ENCODE results near the gene EGFR.

Gene EGFR

DNA sequence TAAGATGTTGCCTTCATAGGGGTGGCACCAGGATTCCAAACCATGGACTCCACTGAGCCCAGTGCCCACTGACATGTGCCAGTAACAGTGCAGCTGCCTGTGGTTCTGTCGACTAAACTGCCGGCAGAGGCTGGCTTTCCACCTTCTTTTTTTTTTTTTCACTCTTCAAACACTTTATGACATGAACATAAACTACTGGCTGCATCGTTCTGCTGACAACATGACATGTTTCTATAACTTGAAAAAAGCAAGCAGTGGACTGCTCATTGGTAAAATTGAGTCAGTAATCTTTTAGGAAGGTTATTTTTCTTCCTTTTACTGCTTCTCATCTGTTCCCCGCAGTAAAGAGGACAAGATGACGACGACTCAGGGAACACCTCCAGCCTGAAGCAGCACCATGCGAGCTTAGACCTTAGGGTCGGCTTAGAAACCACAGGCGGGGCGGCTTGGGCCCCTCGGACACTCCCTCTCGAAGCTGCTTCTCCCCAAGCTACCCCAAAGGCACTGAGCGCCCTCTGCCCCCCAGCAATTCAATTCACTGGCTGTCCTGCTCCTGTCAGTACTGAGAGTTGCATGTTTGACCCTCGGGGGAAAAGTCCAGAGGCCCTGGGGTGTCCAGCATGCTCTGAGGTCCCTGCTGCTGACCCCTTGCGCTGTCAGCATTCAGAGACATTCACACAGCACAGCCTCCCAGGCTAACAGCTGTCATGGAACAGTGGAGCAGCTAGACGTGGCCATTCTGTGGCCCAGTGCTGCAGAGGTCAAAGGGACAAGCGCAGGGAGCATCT is 112.5 kb downstream of the EGFR start:
- DNase-seq (ENCODE audit: extremely low read depth, low read depth): no peak
- TF ChIP-seq, protein P1, sequence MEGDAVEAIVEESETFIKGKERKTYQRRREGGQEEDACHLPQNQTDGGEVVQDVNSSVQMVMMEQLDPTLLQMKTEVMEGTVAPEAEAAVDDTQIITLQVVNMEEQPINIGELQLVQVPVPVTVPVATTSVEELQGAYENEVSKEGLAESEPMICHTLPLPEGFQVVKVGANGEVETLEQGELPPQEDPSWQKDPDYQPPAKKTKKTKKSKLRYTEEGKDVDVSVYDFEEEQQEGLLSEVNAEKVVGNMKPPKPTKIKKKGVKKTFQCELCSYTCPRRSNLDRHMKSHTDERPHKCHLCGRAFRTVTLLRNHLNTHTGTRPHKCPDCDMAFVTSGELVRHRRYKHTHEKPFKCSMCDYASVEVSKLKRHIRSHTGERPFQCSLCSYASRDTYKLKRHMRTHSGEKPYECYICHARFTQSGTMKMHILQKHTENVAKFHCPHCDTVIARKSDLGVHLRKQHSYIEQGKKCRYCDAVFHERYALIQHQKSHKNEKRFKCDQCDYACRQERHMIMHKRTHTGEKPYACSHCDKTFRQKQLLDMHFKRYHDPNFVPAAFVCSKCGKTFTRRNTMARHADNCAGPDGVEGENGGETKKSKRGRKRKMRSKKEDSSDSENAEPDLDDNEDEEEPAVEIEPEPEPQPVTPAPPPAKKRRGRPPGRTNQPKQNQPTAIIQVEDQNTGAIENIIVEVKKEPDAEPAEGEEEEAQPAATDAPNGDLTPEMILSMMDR (IDR thresholded peaks at IDR 0.05; ENCODE audit: low read depth, low read length, missing control alignments): no peak

DNA sequence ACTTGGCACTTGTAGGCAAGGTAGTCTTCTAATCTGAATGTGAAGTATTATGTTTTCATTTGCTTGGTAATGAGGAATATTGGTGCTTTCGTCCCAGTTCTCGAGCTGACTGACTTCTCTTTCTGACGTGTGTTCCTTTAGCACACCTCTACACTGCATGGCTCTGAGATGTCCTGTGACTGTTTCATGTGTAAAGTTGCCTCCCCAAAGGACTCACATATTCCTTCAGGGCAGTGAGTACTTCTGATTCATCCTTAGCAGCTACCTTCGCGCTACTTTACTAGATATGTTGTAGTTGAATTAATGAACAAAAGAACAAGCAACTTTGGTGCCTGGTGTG is 113.7 kb downstream of the EGFR start:
- TF ChIP-seq, protein P1 (IDR thresholded peaks at IDR 0.05; ENCODE audit: low read depth, low read length, missing control alignments): no peak
- no peak overlapping the region for H3K4me3 ChIP-seq (replicated peaks; ENCODE audit: low read depth, low read length)

More for the DNA sequence above, 112.5 kb downstream of the EGFR start:
- H3K4me3 ChIP-seq (replicated peaks; ENCODE audit: low read depth, low read length): no peak overlapping the region

DNA sequence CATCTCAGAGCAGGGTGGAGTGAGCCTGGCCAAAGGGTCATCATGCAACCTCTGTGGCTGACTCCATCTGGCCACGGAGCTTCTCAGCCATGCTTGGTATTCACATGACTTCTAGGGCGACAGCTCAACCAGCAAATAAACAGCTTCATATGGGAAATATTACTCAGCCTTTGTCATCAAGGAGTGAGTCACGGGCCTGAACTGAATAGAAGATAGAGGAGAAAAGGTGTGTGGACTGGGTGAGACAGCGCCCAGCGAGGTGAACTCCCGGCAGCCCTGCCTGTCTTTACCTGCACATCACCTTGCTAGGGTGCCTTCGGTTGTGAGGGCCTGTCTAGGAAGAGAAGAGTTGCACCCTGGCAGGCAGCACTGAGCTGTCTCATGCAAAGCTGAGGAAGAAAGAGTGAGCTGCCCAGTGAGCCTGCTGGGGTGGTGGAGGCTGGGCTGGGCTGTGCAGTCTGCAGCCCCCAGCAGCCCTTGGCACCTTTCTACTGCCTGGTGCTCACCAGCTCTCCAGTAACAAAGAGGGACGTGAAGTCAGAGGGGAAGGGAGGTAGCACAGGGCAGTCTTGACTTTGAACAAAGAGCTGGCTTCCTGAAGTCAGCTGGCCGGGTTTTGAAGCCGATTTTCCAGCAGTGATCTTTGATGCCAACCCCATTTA is 114.2 kb downstream of the EGFR start:
- TF ChIP-seq, protein P1 (IDR thresholded peaks at IDR 0.05; ENCODE audit: low read depth, low read length, missing control alignments): no peak

More for the DNA sequence above, 113.7 kb downstream of the EGFR start:
- no peak for DNase-seq (ENCODE audit: extremely low read depth, low read depth)

GRCh38 chr7:55133630-55134358 is 115.0 kb downstream of the EGFR start:
- TF ChIP-seq, protein P1 (IDR thresholded peaks at IDR 0.05; ENCODE audit: low read depth, low read length, missing control alignments): no peak
- peak overlapping the region; percentile 24 for H3K4me3 ChIP-seq (replicated peaks; ENCODE audit: low read depth, low read length)
- peak; percentile 95 for DNase-seq (ENCODE audit: extremely low read depth, low read depth)

More for the DNA sequence above, 114.2 kb downstream of the EGFR start:
- H3K4me3 ChIP-seq (replicated peaks; ENCODE audit: low read depth, low read length): peak overlapping the region; percentile 24
- peak; percentile 98 for DNase-seq (ENCODE audit: extremely low read depth, low read depth)

- no peak overlapping the region for H3K4me3 ChIP-seq (replicated peaks; ENCODE audit: low read depth, low read length)
- DNase-seq (ENCODE audit: extremely low read depth, low read depth): no peak
- TF ChIP-seq, protein P1 (IDR thresholded peaks at IDR 0.05; ENCODE audit: low read depth, low read length, missing control alignments): no peak
Measured at GRCh38 chr7:55134359-55134725, 115.5 kb downstream of the EGFR start.

GRCh38 chr7:55134786-55135185 is 116.0 kb downstream of the EGFR start:
- TF ChIP-seq, protein P1 (IDR thresholded peaks at IDR 0.05; ENCODE audit: low read depth, low read length, missing control alignments): no peak
- no peak overlapping the region for H3K4me3 ChIP-seq (replicated peaks; ENCODE audit: low read depth, low read length)
- DNase-seq (ENCODE audit: extremely low read depth, low read depth): no peak
